ENCODE data around the gene LIMCH1. TPM values are rescaled to one million over a fixed set of nuclear protein-coding genes. Genes with fewer than 3 reads are reported as not detected.

The LIMCH1 gene
- polyA plus RNA-seq, 1 of the 3 experiments (the other 2 are of a cell fraction), result 1.2 TPM

- DNase-seq, result no peak
- H4K20me1 ChIP-seq (ENCODE audit: insufficient read depth), result no peaks in the 10 kb centered on the region
- no peaks in the 10 kb centered on the region for H3F3A ChIP-seq (replicated peaks; ENCODE audit: insufficient read depth)
These were observed 145.4 kb downstream of the LIMCH1 start for GRCh38 chr4:41683326-41683725.

More at GRCh38 chr4:41683326-41683725, 145.4 kb downstream of the LIMCH1 start:
- Histone ChIP-seq H3K36me3 (replicated peaks in 1 of 2; ENCODE audit: control insufficient read depth in 1 of 2, insufficient read depth in 2 of 2, low read length in 1 of 2) (peaks cover 0 to 6% of the 10 kb centered on the region in 2 experiments), H3K27me3 (ENCODE audit: insufficient read depth) (no peaks in the 10 kb centered on the region), H3K9ac (no peak overlapping the region), H3K4me2 (no peak overlapping the region), H3K9me2 (no peaks in the 10 kb centered on the region), H3K79me2 (ENCODE audit: insufficient read depth) (no peaks in the 10 kb centered on the region), H3K4me3 (ENCODE audit: low read depth in 2 of 2, low read length in 1 of 2) (no peak overlapping the region), H2AFZ (ENCODE audit: low read depth) (no peak overlapping the region), H3K4me1 (ENCODE audit: control insufficient read depth in 1 of 2, insufficient read depth in 2 of 2, low read depth in 1 of 2, low read length in 1 of 2) (peaks cover 0 to 16% of the 10 kb centered on the region in 2 experiments; a peak in 2 of 4 replicates), H3K27ac (ENCODE audit: low read depth in 2 of 2, low read length in 1 of 2) (no peak overlapping the region), H3K9me3 (no peaks in the 10 kb centered on the region)
- POLR2A ChIA-PET, result no interaction called here
- TF ChIP-seq REST (IDR thresholded peaks at IDR 0.05; ENCODE audit: low read depth, low read length) (no peak), RAD21 (IDR thresholded peaks at IDR 0.05; ENCODE audit: low read length) (no peak), TAF1 (IDR thresholded peaks at IDR 0.05; ENCODE audit: borderline replicate concordance, low read depth, low read length) (no peak), YY1 (IDR thresholded peaks at IDR 0.05; ENCODE audit: low read depth) (no peak), ZBTB33 (IDR thresholded peaks at IDR 0.05; ENCODE audit: borderline replicate concordance, low read depth) (no peak), RFX5 (IDR thresholded peaks at IDR 0.05; ENCODE audit: low read length) (no peak), EP300 (IDR thresholded peaks at IDR 0.05; ENCODE audit: borderline replicate concordance in 1 of 2, low read depth in 1 of 2, low read length in 1 of 2) (no peak), GATA2 (CRISPR knock-in tag; IDR thresholded peaks at IDR 0.05) (no peak), FOXM1 (IDR thresholded peaks at IDR 0.05; ENCODE audit: low read depth) (no peak), FOSL2 (IDR thresholded peaks at IDR 0.05; ENCODE audit: borderline replicate concordance, low read depth) (no peak), MEF2A (IDR thresholded peaks at IDR 0.05; ENCODE audit: borderline replicate concordance, low read depth) (no peak), SMC3 (IDR thresholded peaks at IDR 0.05; ENCODE audit: low read depth, low read length) (no peak), RCOR1 (IDR thresholded peaks at IDR 0.05; ENCODE audit: low read length) (no peak), FOXJ3 (CRISPR knock-in tag; IDR thresholded peaks at IDR 0.05) (no peak), SIN3A (IDR thresholded peaks at IDR 0.05; ENCODE audit: borderline replicate concordance, low read depth, low read length) (no peak), CTCF (IDR thresholded peaks at IDR 0.05) (no peak), NFIC (IDR thresholded peaks at IDR 0.05; ENCODE audit: borderline replicate concordance) (no peak)
- CTCF ChIA-PET, result interaction anchor here (1.2 to 2.3 kb wide), 8 partner anchors 10 to 468 kb away, joined by 3 to 8 read pairs (median 6); partner anchors contain the start of gene APBB2
